Body of pancreas (tissue), 4 donors: ENCODE measurements around the gene SEMA6C.

Source experiments
- CTCF ChIP-seq, 7 experiments: fragments of 450-650 bp in 4 of 7; fragments of 200-600 bp in 3 of 7; sonication (generic) in 3 of 7; IDR thresholded peaks; one replicate each; pipeline ENCODE4 v1.5.1; 2016 to 2019; ENCODE audit warnings: antibody characterized with exemption in 7 of 7
- POLR2A ChIP-seq, 3 donors: fragments of 450-650 bp; IDR thresholded peaks; one replicate each; pipeline ENCODE4 v1.6.1; 2016; ENCODE audit warnings: antibody characterized with exemption in 3 of 3, mild to moderate bottlenecking in 2 of 3

GRCh38 chr1:151108331-151108730 lies 38.1 kb downstream of the SEMA6C start:
- TF ChIP-seq CTCF (IDR thresholded peaks at IDR 0.05) (no peak), POLR2A (IDR thresholded peaks at IDR 0.05) (no peak)
